Measurements from ENCODE around the gene RNF212.

Gene RNF212

GRCh38 chr4:1061760-1062159 is 51.6 kb downstream of the RNF212 start:
- H3K27ac ChIP-seq, result no peak overlapping the region
- no peak for TF ChIP-seq CTCF (conservative IDR thresholded peaks at IDR 0.05)

GRCh38 chr4:1061056-1061700 is 52.2 kb downstream of the RNF212 start:
- H3K27ac ChIP-seq, result no peak overlapping the region
- TF ChIP-seq CTCF (conservative IDR thresholded peaks at IDR 0.05), result no peak

GRCh38 chr4:1060621-1061020 is 52.7 kb downstream of the RNF212 start:
- H3K27ac ChIP-seq, result no peak overlapping the region
- no peak for TF ChIP-seq CTCF (conservative IDR thresholded peaks at IDR 0.05)

- TF ChIP-seq CTCF (conservative IDR thresholded peaks at IDR 0.05), result no peak
- H3K27ac ChIP-seq, result no peak overlapping the region
Measured at GRCh38 chr4:1060121-1060520, 53.2 kb downstream of the RNF212 start.

- TF ChIP-seq CTCF (conservative IDR thresholded peaks at IDR 0.05), result no peak
- H3K27ac ChIP-seq, result no peak overlapping the region
Measured at GRCh38 chr4:1058997-1059665, 54.2 kb downstream of the RNF212 start.

GRCh38 chr4:1058198-1058996 is 55.0 kb downstream of the RNF212 start:
- no peak for TF ChIP-seq CTCF (conservative IDR thresholded peaks at IDR 0.05)

GRCh38 chr4:1057403-1057745 is 56.0 kb downstream of the RNF212 start:
- no peak for TF ChIP-seq CTCF (conservative IDR thresholded peaks at IDR 0.05)
- H3K27ac ChIP-seq, result no peak overlapping the region

More at GRCh38 chr4:1058198-1058996, 55.0 kb downstream of the RNF212 start:
- no peak overlapping the region for H3K27ac ChIP-seq

Measured in VCaP (cell line).